ENCODE data around the gene NEMP2.
"Not testable (repeated sequence)": the region's sequence is repeated elsewhere in the genome, so short reads cannot be mapped to it uniquely, and the experiment has no call there.

Gene NEMP2

DNA sequence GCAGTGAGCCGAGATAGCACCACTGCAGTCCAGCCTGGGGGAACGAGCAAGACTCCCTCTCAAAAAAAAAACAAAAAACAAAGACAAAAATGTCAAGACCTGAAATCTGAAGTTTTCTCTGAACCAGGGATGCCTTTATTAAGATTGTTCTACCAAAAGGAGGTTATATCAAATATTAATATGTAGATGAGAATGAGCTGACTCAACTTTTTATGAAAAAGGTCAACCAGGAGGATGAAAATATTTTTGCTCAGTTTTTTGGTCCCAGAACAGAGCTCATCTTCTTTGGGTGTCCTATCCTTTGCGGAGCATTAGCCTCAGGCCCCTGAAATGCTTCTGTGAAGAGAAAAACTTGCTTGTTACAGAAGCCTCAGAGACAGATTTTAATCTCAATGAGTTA, 44.0 kb downstream of the NEMP2 start:
- DNase-seq (ENCODE audit: low read depth in 2 of 2): no peak

DNA sequence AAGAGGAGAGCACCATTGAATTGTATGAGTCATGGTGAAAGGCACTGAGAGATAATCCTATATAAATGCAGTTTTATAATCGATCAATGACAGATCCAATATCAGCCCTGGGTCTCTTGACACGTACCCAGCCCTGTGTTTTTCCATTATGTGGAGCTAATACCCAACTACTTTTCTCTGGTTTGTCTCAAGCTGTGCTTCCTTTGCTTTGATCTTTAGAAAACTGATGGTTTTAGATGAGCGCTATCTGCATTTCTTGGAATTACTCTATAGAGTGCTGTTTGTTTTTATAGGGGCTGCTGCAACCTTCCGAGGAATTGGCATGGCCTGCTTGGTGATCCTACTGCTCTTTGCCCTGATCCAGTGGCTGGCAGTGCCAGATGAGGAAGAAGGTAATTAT, 45.0 kb downstream of the NEMP2 start:
- no peak for DNase-seq (ENCODE audit: low read depth in 2 of 2)

DNA sequence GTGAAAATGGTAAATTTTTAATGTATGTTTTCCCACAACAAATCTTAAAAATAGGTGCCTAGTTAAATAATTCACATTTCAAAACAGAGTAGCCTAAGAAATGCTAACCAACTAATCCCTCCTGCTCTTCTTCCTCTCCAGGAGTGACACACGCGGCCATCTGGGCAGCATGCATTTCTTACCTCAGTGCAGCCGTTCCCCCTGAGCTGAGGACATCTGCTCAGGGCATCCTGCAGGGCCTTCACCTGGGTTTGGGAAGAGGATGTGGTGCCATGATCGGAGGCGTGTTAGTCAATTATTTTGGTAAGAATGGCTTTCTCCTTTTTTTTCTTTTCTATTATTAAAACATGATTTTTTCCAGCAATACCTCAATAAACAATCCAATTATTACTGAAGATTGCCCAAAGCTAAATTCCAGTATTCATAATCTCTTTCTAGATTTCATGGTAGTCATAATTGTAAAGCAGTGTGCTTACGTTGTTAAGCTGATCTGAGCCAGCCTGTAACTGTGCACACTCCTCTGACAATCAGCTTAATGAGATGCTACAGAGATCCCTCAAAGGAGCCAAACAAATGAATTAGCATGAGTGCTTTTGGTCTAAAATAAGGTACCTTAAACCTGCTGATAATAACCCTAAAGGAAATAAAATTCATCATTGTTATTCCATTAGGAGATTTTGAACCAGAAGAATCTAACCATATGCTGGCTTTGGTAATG, 45.8 kb downstream of the NEMP2 start:
- no peak for DNase-seq (ENCODE audit: low read depth in 2 of 2)

DNA sequence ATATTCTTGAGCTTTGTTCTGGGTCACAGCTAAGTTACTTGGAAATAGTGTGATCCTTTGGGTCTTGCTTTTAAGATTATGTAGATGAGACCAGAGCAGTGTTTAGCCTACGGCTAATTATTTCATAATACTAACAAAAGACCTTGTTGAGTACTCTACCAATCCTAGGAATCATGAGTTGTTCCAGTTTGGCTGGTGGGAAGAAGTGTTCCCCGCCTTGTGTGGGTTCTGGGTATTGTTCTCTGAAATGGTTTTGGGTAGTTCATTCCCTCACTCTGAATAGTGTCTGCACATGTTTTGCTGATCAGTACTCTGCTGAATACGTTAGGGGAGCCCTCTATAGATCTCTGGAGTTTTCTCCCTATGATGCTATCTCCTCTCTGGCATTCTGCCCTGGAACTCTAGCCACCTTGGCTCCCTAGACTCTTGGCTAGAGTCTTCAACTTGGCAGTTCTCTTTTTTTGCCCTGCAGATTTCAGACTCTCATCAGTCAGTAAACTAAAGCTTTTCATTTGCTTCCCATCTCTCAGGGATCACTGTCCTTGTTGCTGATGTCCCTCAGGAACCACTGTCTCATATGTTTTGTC, 48.4 kb downstream of the NEMP2 start:
- no peak for DNase-seq (ENCODE audit: low read depth in 2 of 2)

- no peak for DNase-seq (ENCODE audit: low read depth in 2 of 2)
These were observed 52.1 kb downstream of the NEMP2 start for GRCh38 chr2:190482451-190482850.

DNA sequence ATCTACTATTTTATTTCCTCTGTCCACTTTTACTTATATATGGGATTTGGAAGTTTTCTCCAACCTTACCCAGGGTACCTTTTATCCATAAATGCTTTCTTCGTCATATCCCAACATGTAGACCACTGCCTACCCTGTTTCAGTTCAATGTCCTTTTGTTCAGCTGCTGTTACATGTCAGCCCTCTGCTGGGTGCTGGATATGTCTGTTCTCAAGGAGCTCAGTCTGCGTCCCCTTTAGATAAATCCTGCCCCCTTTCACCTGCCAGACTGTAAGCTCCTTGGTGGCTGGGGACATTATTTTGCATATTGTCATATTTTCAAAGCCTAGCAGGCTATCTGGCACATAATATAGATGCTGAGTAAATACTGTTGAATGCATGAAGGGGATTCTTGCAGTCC, 53.2 kb downstream of the NEMP2 start:
- no peak for DNase-seq (ENCODE audit: low read depth in 2 of 2)

DNA sequence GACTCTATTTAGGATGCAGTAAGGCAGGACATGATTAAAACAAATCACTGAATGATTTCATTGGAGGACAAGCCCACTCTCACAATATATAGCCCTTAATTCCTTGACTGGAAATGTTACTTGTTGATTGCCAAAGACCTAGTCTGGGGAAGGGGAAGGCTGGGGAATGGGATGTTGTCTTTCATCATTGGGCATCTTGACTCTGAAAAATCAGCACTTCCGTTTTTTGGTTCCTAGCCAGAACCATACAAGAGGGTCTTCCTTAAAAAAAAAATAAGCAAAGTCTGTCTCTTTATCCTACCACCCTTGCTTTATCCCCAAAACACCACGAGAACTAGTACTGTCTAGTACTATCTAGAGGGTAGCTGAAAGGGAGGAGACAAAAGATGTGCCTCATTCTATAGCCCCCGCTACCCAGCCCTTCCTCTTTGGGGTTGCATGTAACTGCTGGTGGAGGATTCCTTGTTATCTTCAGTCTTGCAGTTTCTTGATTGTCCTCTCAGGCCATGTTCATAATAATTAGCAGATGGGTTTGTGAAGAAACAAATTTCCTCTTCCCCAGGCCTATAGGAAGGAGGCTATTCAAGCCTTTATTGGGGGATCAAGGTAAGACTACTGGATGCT, 55.8 kb downstream of the NEMP2 start:
- DNase-seq (ENCODE audit: low read depth in 2 of 2): no peak

DNA sequence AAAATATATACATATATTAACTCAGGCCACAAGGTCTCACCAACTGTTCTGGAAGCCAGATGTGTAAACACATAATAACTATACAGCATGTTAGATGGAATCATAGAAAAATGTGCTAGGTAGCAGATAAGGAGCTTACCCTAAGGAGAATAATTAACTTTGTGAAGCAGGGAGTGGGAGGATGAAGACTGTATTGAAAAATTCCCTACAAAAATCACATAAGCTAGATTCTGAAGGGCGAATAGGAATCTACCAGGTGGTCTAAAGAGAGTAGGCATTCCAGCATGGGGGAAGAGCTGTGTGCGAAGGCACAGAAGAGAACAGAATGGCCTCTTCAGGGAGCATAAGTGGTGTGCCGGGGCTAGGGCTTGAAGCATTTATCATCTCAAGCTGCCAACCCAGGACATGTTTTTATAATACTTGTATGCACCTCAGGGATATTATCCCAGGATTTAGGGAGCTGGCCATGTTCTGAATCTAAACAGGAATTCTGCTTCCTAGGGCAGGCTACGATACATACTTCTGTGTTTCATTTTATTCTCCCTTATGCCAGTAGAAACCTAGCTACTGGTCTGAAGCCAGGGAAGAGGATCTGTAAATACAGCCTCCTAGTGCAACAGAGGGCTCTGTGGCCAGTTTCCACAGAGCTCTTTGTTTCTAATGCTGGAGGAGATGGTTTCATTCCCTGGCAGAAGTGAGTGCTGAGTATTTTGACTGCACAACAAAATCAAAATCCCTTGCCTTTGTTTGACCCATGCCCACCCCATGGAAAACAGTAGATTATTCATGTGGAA, 56.7 kb downstream of the NEMP2 start:
- no peak for DNase-seq (ENCODE audit: low read depth in 2 of 2)

- no peak for DNase-seq (ENCODE audit: low read depth in 2 of 2)
These were observed 64.2 kb downstream of the NEMP2 start for GRCh38 chr2:190470256-190470826.

DNA sequence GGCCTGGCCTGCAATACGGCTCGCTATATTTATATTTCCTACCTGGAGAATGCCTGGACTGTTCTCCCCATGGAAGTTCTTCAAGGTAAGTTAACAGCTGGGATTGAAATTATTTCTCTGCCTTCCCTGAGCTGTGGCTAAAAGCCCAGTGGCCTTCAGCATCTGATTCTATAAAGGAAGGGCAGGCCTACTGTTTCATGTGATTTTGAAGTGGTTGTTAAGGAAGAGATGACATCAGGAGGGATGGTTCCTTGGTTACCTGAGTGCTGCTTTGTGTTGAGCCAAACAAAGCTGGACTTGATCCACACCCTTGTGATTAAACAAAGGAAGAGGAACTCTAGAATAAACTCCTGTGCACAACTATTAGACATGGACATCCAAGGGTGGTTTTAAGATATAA, 64.8 kb downstream of the NEMP2 start:
- DNase-seq (ENCODE audit: low read depth in 2 of 2): no peak

GRCh38 chr2:190468814-190469569, 65.5 kb downstream of the NEMP2 start:
- DNase-seq (ENCODE audit: low read depth in 2 of 2): no peak

DNA sequence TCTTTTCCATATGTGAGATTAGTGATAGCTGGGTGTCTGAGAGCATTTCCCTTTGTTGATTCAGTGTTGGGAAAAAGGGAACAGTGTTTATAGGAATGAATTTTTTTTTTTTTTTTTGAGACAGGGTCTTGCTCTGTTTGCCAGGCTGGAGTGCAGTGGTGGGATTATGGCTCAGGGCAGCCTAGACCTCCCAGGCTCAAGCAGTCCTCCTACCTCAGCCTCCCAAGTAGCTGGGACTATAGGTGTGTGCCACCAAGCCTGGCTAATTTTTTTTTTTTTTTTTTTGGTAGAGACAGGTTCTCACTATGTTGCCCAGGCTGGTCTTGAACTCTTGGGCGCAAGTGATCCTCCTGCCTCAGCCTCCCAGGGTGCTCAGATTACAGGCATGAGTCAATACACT, 66.2 kb downstream of the NEMP2 start:
- not testable (repeated sequence) for DNase-seq (ENCODE audit: low read depth in 2 of 2)

DNA sequence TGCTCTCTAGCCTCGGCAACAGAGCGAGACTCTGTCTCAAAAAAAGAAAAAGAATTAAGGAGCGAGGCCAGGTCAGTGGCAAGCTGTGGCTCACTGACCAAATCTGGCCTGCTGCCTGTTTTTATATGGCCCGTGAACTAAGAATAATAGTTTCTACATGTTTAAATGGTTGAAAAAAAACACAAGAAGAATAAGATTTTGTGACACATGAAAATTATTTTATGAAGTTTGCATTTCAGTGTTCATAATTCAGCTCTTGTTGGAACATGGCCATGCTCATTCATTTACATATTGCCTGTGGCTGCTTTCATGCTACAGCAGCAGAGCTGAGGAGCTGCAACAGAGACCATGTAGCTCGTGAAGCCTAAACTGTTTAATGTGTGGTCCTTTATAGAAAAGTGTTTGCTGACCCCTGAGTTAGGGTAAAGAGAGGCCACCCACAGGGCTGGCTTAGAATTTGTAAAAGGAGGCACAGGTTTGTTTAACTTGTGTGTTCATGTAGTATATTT, 66.9 kb downstream of the NEMP2 start:
- DNase-seq (ENCODE audit: low read depth in 2 of 2): no peak

DNA sequence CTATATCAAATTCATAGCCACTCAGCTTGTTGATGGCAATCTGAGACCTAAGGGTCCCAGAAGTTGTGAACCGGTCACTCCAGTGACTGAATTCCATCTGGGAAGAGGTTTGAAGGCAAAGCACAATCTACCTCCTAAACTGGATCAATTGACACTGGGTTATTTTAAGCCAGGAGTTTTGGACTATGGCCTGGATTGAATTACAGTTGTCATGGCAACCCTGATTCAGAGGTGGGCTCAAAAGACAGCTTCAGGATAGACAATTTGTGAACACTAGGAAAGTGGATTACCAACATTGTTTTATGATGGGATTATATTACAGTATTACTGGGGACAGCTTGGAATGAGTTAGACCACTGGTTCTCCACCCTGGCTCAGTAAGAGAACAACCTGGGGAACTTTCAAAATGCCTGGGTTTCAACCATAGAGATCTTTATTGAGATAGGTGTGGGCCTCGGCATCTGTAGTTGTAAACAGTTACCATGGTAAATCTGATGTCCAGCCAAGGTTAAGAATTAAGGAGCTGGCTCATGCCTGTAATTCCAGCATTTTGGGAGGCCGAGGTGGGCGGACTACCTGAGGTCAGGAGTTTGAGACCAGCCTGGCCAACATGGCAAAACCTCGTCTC, 67.6 kb downstream of the NEMP2 start:
- no peak for DNase-seq (ENCODE audit: low read depth in 2 of 2)

DNA sequence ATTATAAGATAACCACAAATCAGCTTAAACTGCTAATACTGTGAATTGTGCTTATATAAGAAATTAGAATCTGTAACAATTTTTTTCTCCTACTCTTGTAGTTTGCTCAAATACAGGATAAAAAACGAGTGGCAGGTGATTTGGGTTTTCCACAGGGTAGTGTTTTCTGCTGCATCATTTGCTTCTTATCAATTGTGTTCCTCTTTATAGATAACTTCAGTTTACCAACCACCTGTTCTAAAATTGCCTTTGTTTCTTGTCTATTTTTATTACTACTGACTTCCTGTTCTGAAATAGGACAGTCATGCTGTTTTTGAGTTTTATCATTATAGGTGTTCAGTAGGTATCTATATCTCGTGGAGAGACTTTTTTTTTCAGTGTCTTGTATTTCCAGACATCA, 69.5 kb downstream of the NEMP2 start:
- no peak for DNase-seq (ENCODE audit: low read depth in 2 of 2)

GRCh38 chr2:190462611-190463010, 71.9 kb downstream of the NEMP2 start:
- DNase-seq (ENCODE audit: low read depth in 2 of 2): no peak

DNA sequence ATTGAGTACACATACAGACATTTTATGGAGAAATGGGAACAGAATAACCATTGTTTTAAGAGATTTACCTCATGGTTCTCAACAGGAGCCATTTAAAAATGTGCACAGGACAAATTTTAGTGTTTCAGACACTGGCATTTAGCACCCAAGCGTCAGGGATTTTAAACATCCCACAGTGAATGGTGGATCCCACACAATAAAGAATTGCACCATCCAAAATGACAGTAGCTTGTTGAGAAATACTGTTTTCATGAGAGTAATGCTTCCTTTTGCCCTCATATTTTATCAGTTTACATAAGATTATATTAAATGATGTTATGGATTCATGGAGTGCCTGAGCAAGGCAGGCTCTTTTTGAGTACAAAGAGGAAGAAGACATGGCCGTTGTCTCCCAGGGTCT, 72.3 kb downstream of the NEMP2 start:
- no peak for DNase-seq (ENCODE audit: low read depth in 2 of 2)

GRCh38 chr2:190460487-190460886, 74.0 kb downstream of the NEMP2 start:
- DNase-seq (ENCODE audit: low read depth in 2 of 2): no peak

DNA sequence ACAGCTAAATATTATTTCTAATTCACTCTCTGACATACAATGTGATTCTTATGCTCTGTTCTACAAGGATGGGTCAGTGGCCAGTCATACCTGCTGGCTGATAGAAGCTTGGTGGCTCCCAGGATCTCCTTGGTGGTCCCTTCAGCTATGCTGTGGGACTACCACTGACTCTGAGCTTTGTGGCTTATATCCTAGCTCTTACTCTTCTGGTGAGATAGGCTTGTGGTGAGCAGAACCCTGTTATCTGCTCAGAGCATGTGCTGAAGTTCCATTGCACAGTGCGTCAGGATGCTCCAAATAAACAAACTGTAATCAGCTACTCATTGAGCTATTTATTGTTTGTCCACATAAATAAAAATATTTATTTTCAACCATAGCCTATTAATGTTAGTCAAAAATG, 74.6 kb downstream of the NEMP2 start:
- DNase-seq (ENCODE audit: low read depth in 2 of 2): no peak

- no peak for DNase-seq (ENCODE audit: low read depth in 2 of 2)
These were observed 76.0 kb downstream of the NEMP2 start for GRCh38 chr2:190458352-190459107.
